IMR-90 (cell line): Measurements from ENCODE around the gene SFXN2. TPM values are rescaled to one million over a fixed set of nuclear protein-coding genes. Genes with fewer than 3 reads are reported as not detected.

Experiments used
- ATAC-seq: fragments of 200-7000 bp; cut with Tn5 transposase; 2 replicates; pipeline ENCODE4 v1.9.1; 2020; ENCODE audit warnings: low read depth, mild to moderate bottlenecking, moderate library complexity
- BruUV-seq: library from RNA; stranded (reverse); fragments of 400-500 nt; replicated peaks from 2 replicates; lab custom pipeline; 2021; lab: Mats Ljungman, UMichigan
- CTCF ChIA-PET: fragments of 300-600 bp; formaldehyde crosslinking; extraction: SDS; loops from one replicate; lab custom pipeline; 2021; ENCODE audit warnings: antibody characterized with exemption; lab: Yijun Ruan, JAX
- POLR2A ChIA-PET: fragments of 300-600 bp; sonication (Branson Sonifier 250); formaldehyde crosslinking; loops from one replicate; lab custom pipeline; 2022; ENCODE audit warnings: antibody characterized with exemption; ENCODE audit not compliant: unreplicated experiment; lab: Charles Lee
- DNase-seq: peaks from one replicate; pipeline ENCODE4 v3.0.0; 2013
- H2AFZ ChIP-seq: replicated peaks from 2 replicates; pipeline ENCODE3; 2013; ENCODE audit warnings: low read length, mild to moderate bottlenecking; ENCODE audit not compliant: poor library complexity
- H2AK5ac ChIP-seq: 2 replicates; pipeline ENCODE4 v1.6.1; 2013; ENCODE audit warnings: low read depth, low read length, inconsistent platforms
- H2AK9ac ChIP-seq: replicated peaks from 2 replicates; pipeline ENCODE3; 2013; ENCODE audit warnings: mild to moderate bottlenecking, low read depth, low read length, moderate library complexity; ENCODE audit not compliant: poor library complexity
- H2BK120ac ChIP-seq: 2 replicates; pipeline ENCODE4 v1.6.1; 2013; ENCODE audit warnings: low read depth, low read length, inconsistent platforms
- H2BK15ac ChIP-seq: 3 replicates; pipeline ENCODE4 v1.6.1; 2013; ENCODE audit warnings: low read depth, low read length, inconsistent platforms
- H2BK20ac ChIP-seq: 2 replicates; pipeline ENCODE4 v1.6.1; 2013; ENCODE audit warnings: low read depth, mild to moderate bottlenecking, inconsistent platforms, low read length, moderate library complexity
- H2BK5ac ChIP-seq: 2 replicates; pipeline ENCODE4 v1.6.1; 2013; ENCODE audit warnings: mild to moderate bottlenecking, low read depth, low read length, inconsistent platforms; ENCODE audit not compliant: poor library complexity, severe bottlenecking
- H3K14ac ChIP-seq: replicated peaks from 2 replicates; pipeline ENCODE4 v1.6.1; 2013; ENCODE audit warnings: low read depth, low read length, inconsistent platforms
- H3K18ac ChIP-seq: 2 replicates; pipeline ENCODE4 v1.6.1; 2013; ENCODE audit warnings: low read depth, low read length, control low read depth
- H3K23ac ChIP-seq: 2 replicates; pipeline ENCODE4 v1.6.1; 2013; ENCODE audit warnings: low read depth, low read length, inconsistent platforms
- H3K27ac ChIP-seq: 2 replicates; pipeline ENCODE4 v1.5.1; 2013; ENCODE audit warnings: mild to moderate bottlenecking, control low read depth, low read length; ENCODE audit not compliant: insufficient read depth
- H3K27me3 ChIP-seq: 2 replicates; pipeline ENCODE4 v1.6.1; 2013; ENCODE audit warnings: low read length; ENCODE audit not compliant: control insufficient read depth, insufficient read depth
- H3K36me3 ChIP-seq: 2 replicates; pipeline ENCODE4 v1.6.1; 2013; ENCODE audit warnings: low read length, mixed read lengths; ENCODE audit not compliant: control insufficient read depth, insufficient read depth
- H3K4ac ChIP-seq: 2 replicates; pipeline ENCODE4 v1.6.1; 2013; ENCODE audit warnings: low read depth, low read length, inconsistent platforms
- H3K4me1 ChIP-seq: 2 replicates; pipeline ENCODE4 v1.6.1; 2013; ENCODE audit warnings: low read length, mixed read lengths; ENCODE audit not compliant: control insufficient read depth, insufficient read depth
- H3K4me2 ChIP-seq: 2 replicates; pipeline ENCODE4 v1.6.1; 2013; ENCODE audit warnings: low read depth, mild to moderate bottlenecking, control low read depth, low read length, moderate library complexity
- H3K4me3 ChIP-seq: 2 replicates; pipeline ENCODE4 v1.5.1; 2013; ENCODE audit warnings: low read depth, mild to moderate bottlenecking, control low read depth, low read length, moderate library complexity; ENCODE audit not compliant: insufficient read depth
- H3K56ac ChIP-seq: 2 replicates; pipeline ENCODE4 v1.6.1; 2013; ENCODE audit warnings: low read length, inconsistent platforms; ENCODE audit not compliant: insufficient read depth; ENCODE audit errors: extremely low read depth
- H3K79me1 ChIP-seq, 2 experiments: 2 replicates each; pipeline ENCODE4 v1.6.1; 2013; ENCODE audit warnings: low read length in 2 of 2, inconsistent platforms in 1 of 2, low read depth in 1 of 2
- H3K9ac ChIP-seq: 2 replicates; pipeline ENCODE4 v1.6.1; 2013; ENCODE audit warnings: low read depth, low read length, control low read depth
- H3K9me1 ChIP-seq: 2 replicates; pipeline ENCODE4 v1.6.1; 2013; ENCODE audit warnings: low read length, inconsistent platforms; ENCODE audit not compliant: insufficient read depth
- H3K9me3 ChIP-seq: 2 replicates; pipeline ENCODE4 v1.6.1; 2013; ENCODE audit warnings: low read length; ENCODE audit not compliant: control insufficient read depth, insufficient read depth
- H4K20me1 ChIP-seq: 2 replicates; pipeline ENCODE4 v1.6.1; 2013; ENCODE audit warnings: low read length, inconsistent platforms; ENCODE audit not compliant: insufficient read depth
- H4K5ac ChIP-seq: 2 replicates; pipeline ENCODE4 v1.6.1; 2013; ENCODE audit warnings: mild to moderate bottlenecking, low read depth, low read length, control low read depth
- H4K8ac ChIP-seq, 2 experiments: 2 replicates each; pipeline ENCODE4 v1.6.1; 2013; ENCODE audit warnings: low read depth in 2 of 2, low read length in 2 of 2, control low read depth in 1 of 2, inconsistent platforms in 1 of 2
- H4K91ac ChIP-seq: 2 replicates; pipeline ENCODE4 v1.6.1; 2013; ENCODE audit warnings: low read depth, low read length, inconsistent platforms; ENCODE audit not compliant: insufficient read depth
- BHLHE40 ChIP-seq: fragments of 150-350 bp; IDR thresholded peaks from 2 replicates; pipeline ENCODE4 v1.6.1; 2016; ENCODE audit warnings: mild to moderate bottlenecking, low read depth, low read length
- CEBPB ChIP-seq: IDR thresholded peaks from 2 replicates; pipeline ENCODE4 v1.6.1; 2012; ENCODE audit warnings: low read depth, low read length, improper control_type of control experiment
- CHD1 ChIP-seq: IDR thresholded peaks from 2 replicates; pipeline ENCODE4 v1.6.1; 2012; ENCODE audit warnings: low read depth, low read length, improper control_type of control experiment
- ELK1 ChIP-seq: fragments of 150-350 bp; IDR thresholded peaks from 2 replicates; pipeline ENCODE4 v1.6.1; 2016; ENCODE audit warnings: low read depth, mild to moderate bottlenecking, low read length, moderate library complexity, borderline replicate concordance
- FOS ChIP-seq: fragments of 150-350 bp; IDR thresholded peaks from 2 replicates; pipeline ENCODE4 v1.6.1; 2016; ENCODE audit warnings: low read depth, low read length
- MAFK ChIP-seq: IDR thresholded peaks from 2 replicates; pipeline ENCODE4 v1.6.1; 2012; ENCODE audit warnings: low read depth, low read length, improper control_type of control experiment
- MXI1 ChIP-seq: IDR thresholded peaks from 2 replicates; pipeline ENCODE4 v1.6.1; 2012; ENCODE audit warnings: low read depth, mild to moderate bottlenecking, low read length, moderate library complexity, borderline replicate concordance
- NFE2L2 ChIP-seq: fragments of 150-350 bp; IDR thresholded peaks from 2 replicates; pipeline ENCODE4 v1.6.1; 2016; ENCODE audit warnings: low read depth, mild to moderate bottlenecking, low read length
- RAD21 ChIP-seq: IDR thresholded peaks from 2 replicates; pipeline ENCODE4 v1.6.1; 2012; ENCODE audit warnings: low read length, improper control_type of control experiment
- RCOR1 ChIP-seq: IDR thresholded peaks from 2 replicates; pipeline ENCODE4 v1.6.1; 2012; ENCODE audit warnings: mild to moderate bottlenecking, low read length, improper control_type of control experiment; ENCODE audit not compliant: insufficient replicate concordance
- SMC3 ChIP-seq: fragments of 150-350 bp; IDR thresholded peaks from 2 replicates; pipeline ENCODE4 v1.6.1; 2016; ENCODE audit warnings: low read depth, mild to moderate bottlenecking, antibody characterized with exemption, low read length, moderate library complexity
- WGBS, 2 experiments: methylation state at CpG; one replicate each; pipeline versions ENCODE4 v1.1.5 to v1.1.7; 2013; ENCODE audit warnings: missing lambda C conversion rate in 2 of 2; ENCODE audit not compliant: insufficient read length in 1 of 2; ENCODE audit errors: extremely low coverage in 2 of 2; 5-methylcytosine and 5-hydroxymethylcytosine counted together
- dilution Hi-C: fragments of 300-500 bp; cut with HindIII; formaldehyde crosslinking; loops from one replicate; pipeline ENCODE4 v1.14.3; 2018; ENCODE audit warnings: low sequenced_read_pairs; ENCODE audit not compliant: unreplicated experiment
- in situ Hi-C: fragments of 300-500 bp; cut with MboI; formaldehyde crosslinking; loops from 3 replicates; pipeline ENCODE4 v1.14.3; 2019; ENCODE audit warnings: low sequenced_read_pairs, inconsistent platforms, mixed read lengths
- intact Hi-C: fragments of 100-400 bp; cut with micrococcal nuclease; formaldehyde crosslinking; loops from 2 replicates; pipeline ENCODE4 v1.10.0; 2022
- polyA plus RNA-seq, 3 experiments: library from polyadenylated mRNA; depleted of rRNA; stranded (reverse); fragments of >200 nt; gene quantifications; 2 replicates each; pipeline ENCODE4 v1.2.3, GENCODE V29; 2012; ENCODE audit warnings: low replicate concordance in 1 of 3
- total RNA-seq: library from RNA; depleted of rRNA; stranded (reverse); fragments of >200 nt; gene quantifications from 2 replicates; pipeline ENCODE4 v1.2.3, GENCODE V29; 2012
- TF ChIP-seq, protein P1 (sequence below): fragments of 150-350 bp; IDR thresholded peaks from 2 replicates; pipeline ENCODE4 v1.6.1; 2017; ENCODE audit warnings: mild to moderate bottlenecking, antibody characterized with exemption, low read length, low read depth
- TF ChIP-seq, protein P2 (sequence below): conservative IDR thresholded peaks from 2 replicates; pipeline ENCODE4 v1.5.1; 2012; ENCODE audit warnings: mild to moderate bottlenecking, low read depth, low read length, improper control_type of control experiment

Gene SFXN2
- total and polyA plus RNA-seq, 2 of the 4 experiments (the other 2 are of a cell fraction): 6.9 to 11.7 TPM

DNA sequence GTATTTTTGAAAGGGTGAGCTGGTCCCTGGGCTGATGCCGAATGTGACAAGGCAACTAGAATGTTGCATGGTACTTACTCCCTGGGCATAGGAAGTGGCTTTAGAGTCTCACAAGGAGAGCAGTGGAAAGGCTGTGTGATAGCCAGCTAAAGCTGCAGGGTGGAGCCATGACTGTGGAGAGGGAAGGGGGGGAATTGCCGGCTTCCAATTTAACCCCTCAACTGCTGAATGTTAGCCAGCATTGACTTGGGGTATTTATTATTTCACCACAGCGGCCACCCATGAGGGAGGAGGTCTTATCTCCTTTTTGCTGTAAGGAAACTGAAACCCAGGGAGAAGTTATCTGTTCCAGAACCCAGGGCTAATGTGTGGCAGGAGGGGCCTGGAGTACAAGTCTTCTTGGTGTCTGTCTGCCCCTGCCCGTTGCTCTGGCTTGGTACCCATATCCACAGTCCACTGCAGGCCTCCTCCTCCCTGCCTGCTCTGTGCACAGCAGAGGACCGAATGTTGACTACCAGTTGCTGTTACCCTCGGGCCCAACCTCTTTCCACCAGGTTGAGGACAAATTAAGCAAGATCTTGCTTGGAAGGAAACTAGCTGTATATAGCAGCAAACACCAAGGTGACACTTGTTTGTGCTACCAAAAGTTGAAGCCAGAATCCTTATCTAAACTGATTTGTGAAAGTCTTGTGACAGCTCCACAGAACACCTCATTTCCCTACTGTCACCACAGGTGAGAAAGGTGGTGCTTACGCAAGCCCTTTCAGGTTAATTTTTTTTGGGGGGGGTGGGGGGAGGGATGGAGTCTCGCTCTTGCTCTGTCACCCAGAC, 66.9 kb downstream of the SFXN2 start:
- Histone ChIP-seq H2BK5ac (no peak overlapping the region), H3K36me3 (peaks cover 2% of the 10 kb centered on the region; the same call in 1 of the 2 replicates), H3K27me3 (peaks cover 2% of the 10 kb centered on the region), H4K91ac (no peak overlapping the region), H3K9me1 (peaks cover 25% of the 10 kb centered on the region), H3K9ac (no peak overlapping the region), H3K14ac (no peak overlapping the region), H4K20me1 (peaks cover 88% of the 10 kb centered on the region), H3K9me3 (no peaks in the 10 kb centered on the region), H2BK120ac (no peak overlapping the region), H3K79me1 (peaks cover 44 to 59% of the 10 kb centered on the region in 2 experiments), H2AK5ac (peak overlapping the region; percentile 13; the same call in 1 of the 2 replicates), H2AFZ (no peak overlapping the region), H3K4me1 (peaks cover 25% of the 10 kb centered on the region), H3K18ac (no peak overlapping the region), H4K8ac (no peak overlapping the region), H3K56ac (no peak overlapping the region), H3K4me3 (no peak overlapping the region), H2BK15ac (no peak overlapping the region), H4K5ac (no peak overlapping the region), H3K4ac (no peak overlapping the region), H3K4me2 (no peak overlapping the region), H2AK9ac (no peak overlapping the region), H2BK20ac (no peak overlapping the region), H3K23ac (no peak overlapping the region), H3K27ac (no peak overlapping the region)
- no TSS peak for BruUV-seq
- ChIA-PET POLR2A (no interaction called here), CTCF (interaction anchor here (0.6 to 0.7 kb wide), 2 partner anchors 200 to 213 kb away, joined by 3 to 4 read pairs; no protein-coding TSS in a partner anchor)
- intact Hi-C loops: loop anchor here (5.0 kb wide), 1 partner anchor 39 kb away; the partner anchor contains the start of gene WBP1L
- in situ Hi-C loops: no loop called here
- no peak for ATAC-seq
- dilution Hi-C loops: no loop called here
- 50% methylated on average over 1 of the region's 8 CpGs; no CpG with 5 or more reads in 1 of the 2 experiments for WGBS, 2 experiments
- DNase-seq: no peak
- TF ChIP-seq NFE2L2: no peak
- no peak for TF ChIP-seq FOS
- TF ChIP-seq BHLHE40: no peak
- no peak for TF ChIP-seq CHD1
- no peak for TF ChIP-seq MAFK
- TF ChIP-seq CEBPB: no peak
- no peak for TF ChIP-seq MXI1
- no peak for TF ChIP-seq RAD21
- TF ChIP-seq SMC3: no peak
- TF ChIP-seq RCOR1: no peak
- TF ChIP-seq, protein P1, sequence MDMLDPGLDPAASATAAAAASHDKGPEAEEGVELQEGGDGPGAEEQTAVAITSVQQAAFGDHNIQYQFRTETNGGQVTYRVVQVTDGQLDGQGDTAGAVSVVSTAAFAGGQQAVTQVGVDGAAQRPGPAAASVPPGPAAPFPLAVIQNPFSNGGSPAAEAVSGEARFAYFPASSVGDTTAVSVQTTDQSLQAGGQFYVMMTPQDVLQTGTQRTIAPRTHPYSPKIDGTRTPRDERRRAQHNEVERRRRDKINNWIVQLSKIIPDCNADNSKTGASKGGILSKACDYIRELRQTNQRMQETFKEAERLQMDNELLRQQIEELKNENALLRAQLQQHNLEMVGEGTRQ: no peak
- TF ChIP-seq, protein P2, sequence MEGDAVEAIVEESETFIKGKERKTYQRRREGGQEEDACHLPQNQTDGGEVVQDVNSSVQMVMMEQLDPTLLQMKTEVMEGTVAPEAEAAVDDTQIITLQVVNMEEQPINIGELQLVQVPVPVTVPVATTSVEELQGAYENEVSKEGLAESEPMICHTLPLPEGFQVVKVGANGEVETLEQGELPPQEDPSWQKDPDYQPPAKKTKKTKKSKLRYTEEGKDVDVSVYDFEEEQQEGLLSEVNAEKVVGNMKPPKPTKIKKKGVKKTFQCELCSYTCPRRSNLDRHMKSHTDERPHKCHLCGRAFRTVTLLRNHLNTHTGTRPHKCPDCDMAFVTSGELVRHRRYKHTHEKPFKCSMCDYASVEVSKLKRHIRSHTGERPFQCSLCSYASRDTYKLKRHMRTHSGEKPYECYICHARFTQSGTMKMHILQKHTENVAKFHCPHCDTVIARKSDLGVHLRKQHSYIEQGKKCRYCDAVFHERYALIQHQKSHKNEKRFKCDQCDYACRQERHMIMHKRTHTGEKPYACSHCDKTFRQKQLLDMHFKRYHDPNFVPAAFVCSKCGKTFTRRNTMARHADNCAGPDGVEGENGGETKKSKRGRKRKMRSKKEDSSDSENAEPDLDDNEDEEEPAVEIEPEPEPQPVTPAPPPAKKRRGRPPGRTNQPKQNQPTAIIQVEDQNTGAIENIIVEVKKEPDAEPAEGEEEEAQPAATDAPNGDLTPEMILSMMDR: no peak
- no peak for TF ChIP-seq ELK1
